Body of pancreas (tissue), 4 donors: ENCODE results near the gene HAUS3. TPM values are rescaled to one million over a fixed set of nuclear protein-coding genes. Genes with fewer than 3 reads are reported as not detected.

Experiments
- ATAC-seq: fragments of 150-250 bp; one replicate; pipeline ENCODE4 v1.9.1; 2016
- DNase-seq, 4 donors: peaks; one replicate each; pipeline ENCODE4 v3.0.0-alpha.2; 2019
- H3K27ac ChIP-seq, 4 donors: fragments of 200-600 bp; sonication (generic); 1 replicate in 3 of 4; 2 replicates in 1 of 4; pipeline versions ENCODE4 v1.5.1 to v1.6.1; 2016 to 2019; ENCODE audit warnings: mild to moderate bottlenecking in 1 of 4, mixed read lengths in 1 of 4, moderate library complexity in 1 of 4
- H3K27me3 ChIP-seq, 2 donors: fragments of 200-600 bp; sonication (generic); one replicate each; pipeline ENCODE4 v1.6.0; 2016; ENCODE audit warnings: mild to moderate bottlenecking in 1 of 2
- H3K36me3 ChIP-seq, 2 donors: fragments of 200-600 bp; sonication (generic); replicated peaks in 1 of 2; 2 replicates each; pipeline ENCODE4 v1.5.1; 2016; ENCODE audit warnings: low read depth in 2 of 2; ENCODE audit not compliant: insufficient read depth in 1 of 2
- H3K4me1 ChIP-seq: fragments of 200-600 bp; sonication (generic); one replicate; pipeline ENCODE4 v1.6.0; 2016
- H3K4me3 ChIP-seq, 2 donors: fragments of 200-600 bp; sonication (generic); 1 replicate in 1 of 2; 2 replicates in 1 of 2; pipeline ENCODE4 v1.5.1; 2016 to 2019
- H3K9me3 ChIP-seq, 3 donors: fragments of 200-600 bp; sonication (generic); 1 replicate in 2 of 3; 2 replicates in 1 of 3; pipeline ENCODE4 v1.5.1; 2016
- CTCF ChIP-seq, 7 experiments: fragments of 450-650 bp in 4 of 7; fragments of 200-600 bp in 3 of 7; sonication (generic) in 3 of 7; IDR thresholded peaks; one replicate each; pipeline ENCODE4 v1.5.1; 2016 to 2019; ENCODE audit warnings: antibody characterized with exemption in 7 of 7
- POLR2A ChIP-seq, 3 donors: fragments of 450-650 bp; IDR thresholded peaks; one replicate each; pipeline ENCODE4 v1.6.1; 2016; ENCODE audit warnings: antibody characterized with exemption in 3 of 3, mild to moderate bottlenecking in 2 of 3
- WGBS, 2 donors: methylation state at CpG; one replicate each; pipeline ENCODE4 v1.1.5; 2017; 5-methylcytosine and 5-hydroxymethylcytosine counted together
- intact Hi-C: fragments of 100-400 bp; cut with DNase I; formaldehyde crosslinking; loops from one replicate; pipeline ENCODE4 v1.15.1; 2023
- total RNA-seq, 2 donors: library from RNA; depleted of rRNA; stranded (reverse); fragments of >200 nt; gene quantifications; one replicate each; pipeline ENCODE4 v1.1.0, GENCODE V29; 2016

Gene HAUS3
- total RNA-seq, 2 donors from 2014 or later, result 7.3 to 11.9 TPM

GRCh38 chr4:2245057-2245786, 3.3 kb upstream of the HAUS3 start:
- TF ChIP-seq POLR2A (IDR thresholded peaks at IDR 0.05) (no peak), CTCF (IDR thresholded peaks at IDR 0.05) (no peak)
- no peaks in the 10 kb centered on the region for H3K27me3 ChIP-seq
- 57 to 73% methylated on average over 7 of the region's 7 CpGs for WGBS, 2 donors
- DNase-seq (no peak), ATAC-seq (no peak)
- peaks cover 12% of the 10 kb centered on the region for H3K4me1 ChIP-seq
- intact Hi-C loops, result no loop called here
- no peak overlapping the region for H3K4me3 ChIP-seq
- peaks cover 0 to 9% of the 10 kb centered on the region in 2 donors for H3K36me3 ChIP-seq
- peak overlapping the region in 1 of 4 donors; percentile 3 for H3K27ac ChIP-seq
- no peaks in the 10 kb centered on the region for H3K9me3 ChIP-seq

GRCh38 chr4:2243681-2244380, 1.9 kb upstream of the HAUS3 start:
- Histone ChIP-seq H3K36me3 (no peaks in the 10 kb centered on the region), H3K4me1 (peaks cover 26% of the 10 kb centered on the region), H3K4me3 (no peak overlapping the region), H3K27me3 (no peaks in the 10 kb centered on the region), H3K9me3 (no peaks in the 10 kb centered on the region), H3K27ac (peak overlapping the region in 1 of 4 donors; percentile 37)
- WGBS, 2 donors, result 56 to 57% methylated on average over 5 of the region's 5 CpGs
- peak in 3 of 4 donors; percentile 18 to 67 (median 30) for DNase-seq
- no peak for ATAC-seq
- intact Hi-C loops, result no loop called here
- no peak for TF ChIP-seq POLR2A (IDR thresholded peaks at IDR 0.05)
- TF ChIP-seq CTCF (IDR thresholded peaks at IDR 0.05), result peak in 2 of 7 experiments; percentile 7 to 33

- peak overlapping the region in 2 of 4 donors; percentile 44 to 85 for H3K27ac ChIP-seq
Observed at GRCh38 chr4:2241003-2241402, 918 bp downstream of the HAUS3 start.

GRCh38 chr4:2236944-2237666, 4.8 kb downstream of the HAUS3 start:
- TF ChIP-seq POLR2A (IDR thresholded peaks at IDR 0.05), result no peak
- 34 to 62% methylated on average over 3 of the region's 3 CpGs for WGBS, 2 donors
- intact Hi-C loops, result no loop called here

More at GRCh38 chr4:2241003-2241402, 918 bp downstream of the HAUS3 start:
- Histone ChIP-seq H3K4me1 (peaks cover 36% of the 10 kb centered on the region), H3K36me3 (peaks cover 0 to 2% of the 10 kb centered on the region in 2 donors), H3K4me3 (peak overlapping the region; percentile 61 to 97), H3K9me3 (no peaks in the 10 kb centered on the region), H3K27me3 (no peaks in the 10 kb centered on the region)
- intact Hi-C loops, result no loop called here
- no peak for TF ChIP-seq CTCF (IDR thresholded peaks at IDR 0.05)
- no peak for TF ChIP-seq POLR2A (IDR thresholded peaks at IDR 0.05)
- no peak for ATAC-seq
- WGBS, 2 donors, result 1 to 4% methylated on average over 7 of the region's 7 CpGs
- no peak for DNase-seq

GRCh38 chr4:2231082-2231481, 10.8 kb downstream of the HAUS3 start:
- WGBS, 2 donors, result 96 to 99% methylated on average over 6 of the region's 6 CpGs
- no peak for TF ChIP-seq POLR2A (IDR thresholded peaks at IDR 0.05)
- no peak for TF ChIP-seq CTCF (IDR thresholded peaks at IDR 0.05)
- H3K4me3 ChIP-seq, result no peak overlapping the region
- no peaks in the 10 kb centered on the region for H3K9me3 ChIP-seq
- no peaks in the 10 kb centered on the region for H3K4me1 ChIP-seq
- no peaks in the 10 kb centered on the region for H3K36me3 ChIP-seq
- intact Hi-C loops, result no loop called here
- no peak overlapping the region for H3K27ac ChIP-seq
- DNase-seq (no peak), ATAC-seq (no peak)
- no peaks in the 10 kb centered on the region for H3K27me3 ChIP-seq

More at GRCh38 chr4:2236944-2237666, 4.8 kb downstream of the HAUS3 start:
- H3K4me1 ChIP-seq, result peaks cover 32% of the 10 kb centered on the region
- no peaks in the 10 kb centered on the region for H3K27me3 ChIP-seq
- no peak overlapping the region for H3K4me3 ChIP-seq
- no peak for ATAC-seq
- DNase-seq, result no peak
- H3K36me3 ChIP-seq, result peaks cover 0 to 2% of the 10 kb centered on the region in 2 donors
- no peaks in the 10 kb centered on the region for H3K9me3 ChIP-seq
- H3K27ac ChIP-seq, result no peak overlapping the region
